WERI-Rb-1 (cell line): ENCODE data around the gene JAZF1.

Experiments
- DNase-seq: peaks from one replicate; pipeline ENCODE4 v3.0.0-alpha.2; 2020
- H3K27ac ChIP-seq: fragments of 250-450 bp; sonication (Bioruptor Pico); 2 replicates; pipeline ENCODE4 v1.5.1; 2020; ENCODE audit warnings: mild to moderate bottlenecking, moderate library complexity
- H3K27me3 ChIP-seq: fragments of 250-450 bp; sonication (Bioruptor Pico); 2 replicates; pipeline ENCODE4 v1.5.1; 2021; ENCODE audit warnings: mild to moderate bottlenecking, low read depth, moderate library complexity; ENCODE audit not compliant: insufficient read depth, severe bottlenecking
- H3K36me3 ChIP-seq: fragments of 250-450 bp; sonication (Bioruptor Pico); 2 replicates; pipeline ENCODE4 v1.5.1; 2020; ENCODE audit warnings: mild to moderate bottlenecking, moderate library complexity
- H3K4me3 ChIP-seq: 2 replicates; pipeline ENCODE4 v1.5.1; 2011; ENCODE audit warnings: low read depth, mild to moderate bottlenecking, control low read depth, low read length
- H3K9me3 ChIP-seq: fragments of 250-450 bp; sonication (Bioruptor Pico); 2 replicates; pipeline ENCODE4 v1.5.1; 2021; ENCODE audit warnings: mild to moderate bottlenecking, moderate library complexity; ENCODE audit not compliant: severe bottlenecking
- TF ChIP-seq, protein P1 (sequence below): IDR thresholded peaks from 2 replicates; pipeline ENCODE4 v1.5.1; 2011; ENCODE audit warnings: low read depth, mild to moderate bottlenecking, control low read depth, inconsistent platforms, low read length

Gene JAZF1

DNA sequence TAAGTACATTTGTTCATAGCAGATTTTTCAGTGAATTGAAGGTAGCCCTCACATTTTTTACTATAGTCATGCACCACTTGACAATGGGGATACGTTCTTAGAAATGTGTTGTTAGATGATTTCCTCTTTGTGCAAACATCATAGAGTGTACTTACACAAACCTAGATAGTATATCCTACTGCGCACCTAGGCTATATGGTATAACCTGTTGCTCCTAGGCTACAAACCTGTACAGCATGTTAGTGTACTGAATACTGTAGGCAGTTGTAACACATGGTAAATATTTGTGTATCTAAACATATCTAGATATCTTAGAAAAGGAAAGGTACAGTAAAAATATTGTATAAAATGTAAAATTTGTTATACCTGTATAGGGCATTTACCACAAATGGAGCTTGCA lies 399.4 kb downstream of the JAZF1 start:
- H3K27me3 ChIP-seq, result no peaks in the 10 kb centered on the region
- peaks cover under 1% of the 10 kb centered on the region; the same call in 1 of the 2 replicates for H3K36me3 ChIP-seq
- no peak overlapping the region for H3K4me3 ChIP-seq
- no peak overlapping the region for H3K27ac ChIP-seq
- TF ChIP-seq, protein P1, sequence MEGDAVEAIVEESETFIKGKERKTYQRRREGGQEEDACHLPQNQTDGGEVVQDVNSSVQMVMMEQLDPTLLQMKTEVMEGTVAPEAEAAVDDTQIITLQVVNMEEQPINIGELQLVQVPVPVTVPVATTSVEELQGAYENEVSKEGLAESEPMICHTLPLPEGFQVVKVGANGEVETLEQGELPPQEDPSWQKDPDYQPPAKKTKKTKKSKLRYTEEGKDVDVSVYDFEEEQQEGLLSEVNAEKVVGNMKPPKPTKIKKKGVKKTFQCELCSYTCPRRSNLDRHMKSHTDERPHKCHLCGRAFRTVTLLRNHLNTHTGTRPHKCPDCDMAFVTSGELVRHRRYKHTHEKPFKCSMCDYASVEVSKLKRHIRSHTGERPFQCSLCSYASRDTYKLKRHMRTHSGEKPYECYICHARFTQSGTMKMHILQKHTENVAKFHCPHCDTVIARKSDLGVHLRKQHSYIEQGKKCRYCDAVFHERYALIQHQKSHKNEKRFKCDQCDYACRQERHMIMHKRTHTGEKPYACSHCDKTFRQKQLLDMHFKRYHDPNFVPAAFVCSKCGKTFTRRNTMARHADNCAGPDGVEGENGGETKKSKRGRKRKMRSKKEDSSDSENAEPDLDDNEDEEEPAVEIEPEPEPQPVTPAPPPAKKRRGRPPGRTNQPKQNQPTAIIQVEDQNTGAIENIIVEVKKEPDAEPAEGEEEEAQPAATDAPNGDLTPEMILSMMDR, result no peak
- no peak for DNase-seq
- H3K9me3 ChIP-seq, result no peaks in the 10 kb centered on the region
